Activated T-cell treated with anti-CD3 and anti-CD28 coated beads for 1 hour (primary cell): ENCODE data around the gene SEPTIN12.
A peak's percentile ranks its signal among the peaks of the same experiment; 100 is the strongest.
"Not testable (repeated sequence)": the region's sequence is repeated elsewhere in the genome, so short reads cannot be mapped to it uniquely, and the experiment has no call there.

Experiments used
- DNase-seq: peaks from one replicate; pipeline ENCODE4 v3.0.0-alpha.2; 2020; ENCODE audit warnings: low read depth

SEPTIN12 gene

DNA sequence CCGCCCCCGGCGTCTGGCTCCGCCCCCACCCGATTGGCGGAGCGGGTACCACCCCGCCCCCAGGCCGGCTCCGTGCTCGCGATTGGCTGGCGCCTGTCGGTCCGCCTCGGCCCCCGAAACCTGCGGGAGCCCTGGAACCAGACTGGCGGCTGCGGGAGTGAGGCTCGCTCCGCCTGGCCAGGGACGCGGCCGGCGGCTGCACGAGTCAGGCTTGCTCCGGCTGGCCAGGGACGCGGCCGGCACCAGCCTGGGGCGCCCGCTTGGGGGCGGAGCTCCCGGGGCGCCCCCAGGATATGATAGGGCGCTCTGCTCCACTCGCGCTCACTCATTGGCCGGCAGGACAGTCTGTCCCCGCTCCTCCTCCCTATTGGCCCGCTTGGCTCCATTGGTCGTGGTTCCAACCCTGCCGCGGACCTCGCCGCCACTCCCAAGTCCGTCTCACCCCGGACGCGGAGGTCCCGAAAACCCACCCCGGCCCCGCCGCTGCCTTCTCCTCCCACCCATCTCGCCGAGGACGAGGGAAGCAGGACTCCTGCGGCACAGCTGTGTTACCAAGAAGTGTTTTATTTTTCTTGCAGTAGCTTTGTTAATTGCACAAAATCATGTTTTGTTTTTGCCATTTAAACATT, 14.6 kb upstream of the SEPTIN12 start:
- DNase-seq = peak; percentile 84

DNA sequence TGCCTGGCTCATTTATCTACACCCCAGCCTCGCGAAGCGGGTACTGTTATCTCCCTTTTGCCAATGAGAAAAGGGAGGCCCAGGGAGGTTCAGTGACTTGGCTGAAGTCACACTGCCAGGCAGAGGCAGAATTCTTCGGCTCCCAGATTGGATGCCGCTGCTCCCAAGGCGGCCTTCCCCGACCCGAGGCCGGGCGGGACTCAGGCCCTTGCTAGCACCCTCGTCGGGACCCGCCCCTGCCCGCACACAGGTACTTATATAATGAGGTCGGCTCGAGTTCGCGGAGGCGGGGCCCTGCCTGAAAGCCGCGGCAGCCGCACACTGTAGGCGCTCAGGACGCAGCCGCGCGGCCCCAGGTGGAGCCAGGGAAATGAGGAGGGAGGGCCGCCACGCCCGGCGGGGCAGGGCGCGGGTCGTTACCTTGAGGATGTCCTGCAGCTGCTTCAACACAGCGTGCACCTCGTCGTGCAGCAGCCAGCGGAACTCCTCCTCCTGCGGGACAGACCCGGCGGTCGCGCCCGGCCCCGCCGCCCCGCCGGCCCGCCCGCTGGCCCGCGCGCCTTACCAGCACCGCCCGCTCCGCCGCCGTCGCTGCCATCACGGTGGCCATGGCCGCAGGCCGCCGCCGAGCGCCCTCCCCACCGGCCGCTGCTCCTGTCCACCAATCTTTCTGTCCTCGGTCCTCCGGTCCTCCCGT, 14.0 kb upstream of the SEPTIN12 start, which contains the start of gene ROGDI:
ROGDI (minus strand) TSS at position 672 of the 697 bp plus-strand sequence; CDS start at position 610, 62 bp downstream.
- DNase-seq = peak; percentile 69

DNA sequence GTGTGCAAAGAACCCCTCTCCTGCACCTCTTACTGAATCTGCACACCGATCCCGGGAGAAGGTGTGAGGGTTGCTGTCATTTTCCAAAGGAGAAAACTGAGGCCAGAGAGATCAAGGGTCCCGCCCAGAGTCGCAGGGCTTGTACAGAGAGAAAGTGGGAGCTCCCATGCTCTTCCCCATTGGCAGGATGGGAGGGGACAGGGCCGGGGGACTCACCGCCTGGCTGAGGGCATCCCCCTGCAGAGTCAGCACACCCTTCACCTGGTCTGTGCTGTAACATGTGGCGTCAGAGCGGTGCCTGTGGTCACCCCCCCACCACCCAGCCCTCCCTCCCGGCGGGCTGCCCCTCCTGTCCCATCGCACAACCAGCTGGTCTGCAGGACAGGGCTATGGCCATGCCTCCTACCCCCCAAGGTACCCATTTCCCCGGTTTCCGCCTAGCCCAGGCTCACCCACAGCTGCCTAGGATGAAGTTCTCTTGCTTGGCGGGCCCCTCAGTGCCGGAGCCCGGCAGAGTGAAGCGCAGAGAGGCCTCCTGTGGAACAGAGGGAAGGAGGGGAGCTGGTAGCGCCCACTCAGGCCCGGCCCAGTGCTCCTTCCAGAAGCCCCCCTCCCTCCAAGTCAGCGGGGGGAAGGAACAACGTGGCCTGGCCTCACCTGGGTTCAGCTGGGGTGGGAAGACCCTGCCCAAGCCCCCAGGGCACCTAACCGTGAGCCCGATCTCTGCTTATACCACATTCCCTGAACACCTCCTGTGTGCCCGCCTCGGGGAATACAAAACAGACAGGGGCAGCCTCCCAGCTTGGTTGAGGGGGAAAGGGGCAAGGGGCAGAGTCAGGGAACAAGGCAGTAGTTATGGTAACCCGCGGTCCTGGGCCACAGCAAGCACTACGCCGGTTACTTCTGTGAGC, 13.2 kb upstream of the SEPTIN12 start:
- no peak for DNase-seq

DNA sequence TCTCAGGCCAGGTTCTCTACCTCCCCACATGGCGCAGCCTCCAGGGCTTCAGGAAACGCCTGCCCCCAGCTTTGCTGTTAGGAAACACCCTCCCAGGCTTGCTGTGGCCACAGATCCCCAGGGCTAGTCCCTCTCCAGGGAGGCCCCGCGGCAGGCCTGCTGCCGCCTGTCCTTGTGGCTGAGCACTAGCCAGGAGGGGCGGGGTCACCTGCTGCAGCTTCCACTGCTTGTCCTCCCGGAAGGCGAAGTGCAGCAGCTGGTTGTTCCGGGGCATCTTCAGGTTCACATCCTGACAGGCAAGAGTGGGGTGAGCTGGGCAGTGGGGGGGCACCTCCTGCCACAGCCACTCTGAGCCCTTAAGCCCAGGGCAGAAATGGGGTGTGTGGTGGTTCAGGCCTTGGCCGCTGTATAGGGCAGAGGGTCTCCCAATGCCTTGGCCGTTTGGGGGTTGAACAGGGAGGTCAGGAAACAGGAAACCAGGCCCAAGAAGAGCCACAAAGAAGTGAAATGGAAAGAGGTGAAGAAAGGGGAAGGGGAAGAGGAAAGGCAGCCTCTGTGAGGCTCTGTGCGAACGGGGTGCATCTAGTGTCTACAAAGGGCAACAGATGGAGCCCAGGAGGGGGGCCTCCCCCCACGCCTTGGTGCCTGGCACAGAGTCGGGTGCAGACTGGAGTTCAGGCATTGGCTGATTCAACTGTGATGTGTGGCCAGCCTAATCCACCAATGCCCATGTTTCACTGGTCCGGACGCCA, 12.3 kb upstream of the SEPTIN12 start:
- no peak for DNase-seq

DNA sequence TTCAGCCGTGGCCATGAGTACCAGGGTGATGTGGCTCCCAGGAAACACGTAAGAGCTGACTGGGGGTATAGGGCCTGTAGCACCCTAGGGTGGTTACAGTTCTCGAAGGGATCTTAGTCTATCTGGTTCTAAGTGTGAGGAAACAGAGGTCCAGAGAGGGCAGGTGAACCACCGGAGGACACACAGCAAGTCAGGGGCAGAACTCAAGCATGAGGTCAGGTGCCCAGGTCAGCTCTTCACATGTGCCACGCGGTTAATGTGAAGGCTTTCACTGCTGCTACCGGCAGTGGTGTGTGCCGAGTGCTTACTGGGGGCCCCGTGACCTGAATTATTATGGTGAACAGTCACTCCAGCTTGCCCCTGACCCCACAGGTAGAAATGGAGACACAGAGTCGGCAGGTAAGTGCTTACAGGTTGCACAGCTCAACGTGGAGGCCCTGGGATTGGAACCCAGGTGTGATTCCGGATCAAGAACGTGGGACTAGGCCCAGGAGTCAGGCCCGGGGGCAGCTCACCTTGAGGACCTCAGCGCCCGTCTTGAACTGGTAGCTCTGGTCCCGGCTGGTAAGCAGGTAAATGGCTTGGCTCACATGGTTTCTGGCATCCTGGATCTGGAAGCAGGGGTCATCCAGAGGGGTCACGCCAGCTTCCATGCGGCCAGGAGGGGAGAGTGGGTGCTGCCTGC, 11.2 kb upstream of the SEPTIN12 start:
- DNase-seq = no peak

DNA sequence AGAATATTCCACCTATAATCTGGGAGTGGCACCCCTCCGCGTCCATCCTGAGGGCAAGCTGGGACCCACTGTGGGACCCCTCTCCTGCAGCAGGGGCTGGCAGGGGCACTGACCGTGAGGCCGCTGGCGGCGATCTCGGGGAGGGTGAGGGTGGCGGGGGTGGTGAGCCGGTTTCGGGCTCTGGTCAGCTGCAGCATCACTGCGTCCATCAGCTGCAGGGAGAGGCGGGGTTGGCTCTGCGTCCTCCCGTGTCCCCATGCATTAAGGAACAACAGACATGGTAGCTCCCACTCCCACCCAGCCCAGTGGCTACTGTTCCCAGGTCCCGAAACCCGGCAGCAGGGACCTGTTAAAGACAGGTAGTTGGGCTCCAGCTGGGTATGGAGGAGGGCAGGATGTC, 10.3 kb upstream of the SEPTIN12 start:
- DNase-seq = no peak

DNA sequence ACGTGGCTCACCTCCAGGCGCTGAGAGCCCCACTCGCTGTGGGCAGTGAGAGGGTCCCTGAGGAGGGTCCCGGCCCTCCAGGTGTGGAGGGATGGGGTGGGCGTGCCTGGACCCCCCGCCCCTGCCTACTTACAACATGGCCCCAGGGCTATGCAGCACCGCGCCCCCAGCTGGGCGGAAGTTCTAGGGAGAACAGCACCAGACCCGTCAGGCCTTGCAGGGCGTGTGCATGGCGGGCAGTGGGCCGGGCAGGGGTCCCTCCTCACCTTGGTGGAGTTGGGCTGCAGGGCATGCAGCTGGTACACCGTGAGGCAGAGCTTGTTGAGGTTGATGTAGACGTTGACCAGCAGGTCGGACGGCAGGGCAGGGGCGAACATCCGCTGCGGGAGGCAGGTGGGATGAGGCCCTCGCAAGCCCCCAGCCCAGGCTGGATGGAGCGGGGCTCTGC, 9.7 kb upstream of the SEPTIN12 start:
- no peak for DNase-seq

DNA sequence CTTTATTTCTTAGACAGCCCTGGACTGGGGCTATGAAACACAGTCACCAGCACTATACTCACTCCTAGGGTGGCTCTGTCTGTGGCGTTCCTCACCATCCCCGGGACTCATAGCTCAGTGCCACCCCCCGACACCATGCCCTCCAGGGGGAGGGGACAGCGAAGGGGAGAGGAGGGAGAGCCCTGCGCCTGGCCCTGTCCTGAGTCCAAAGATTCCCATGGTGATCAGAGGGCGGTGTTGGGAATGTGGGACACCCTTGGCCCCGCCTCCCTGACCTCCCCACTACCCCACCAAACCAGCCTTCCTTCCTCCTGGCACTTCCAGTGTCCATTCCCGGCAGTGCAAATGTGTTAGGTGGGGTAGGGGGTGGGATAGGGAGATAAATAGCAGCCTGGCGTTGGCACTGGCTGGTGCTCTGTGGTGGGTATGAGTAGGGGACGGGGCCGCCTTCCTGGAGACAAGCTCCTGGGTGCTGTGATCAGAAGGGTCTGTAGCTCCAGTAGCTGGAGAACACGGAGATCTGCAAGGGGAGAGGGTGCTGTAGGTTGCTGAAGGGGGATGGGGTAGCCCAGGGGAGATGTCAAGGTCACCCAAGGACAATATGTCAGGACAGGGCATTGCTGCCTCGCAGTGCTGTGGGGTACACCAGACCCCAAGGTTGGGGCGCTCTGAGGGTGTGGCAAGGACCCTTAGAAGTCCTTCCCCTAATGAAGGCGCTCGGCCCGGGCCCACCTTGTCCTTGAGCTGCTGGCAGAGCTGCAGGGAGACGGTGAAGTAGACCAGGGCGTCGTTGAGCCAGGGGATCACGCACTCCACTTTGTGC, 9.0 kb upstream of the SEPTIN12 start:
- DNase-seq = no peak

DNA sequence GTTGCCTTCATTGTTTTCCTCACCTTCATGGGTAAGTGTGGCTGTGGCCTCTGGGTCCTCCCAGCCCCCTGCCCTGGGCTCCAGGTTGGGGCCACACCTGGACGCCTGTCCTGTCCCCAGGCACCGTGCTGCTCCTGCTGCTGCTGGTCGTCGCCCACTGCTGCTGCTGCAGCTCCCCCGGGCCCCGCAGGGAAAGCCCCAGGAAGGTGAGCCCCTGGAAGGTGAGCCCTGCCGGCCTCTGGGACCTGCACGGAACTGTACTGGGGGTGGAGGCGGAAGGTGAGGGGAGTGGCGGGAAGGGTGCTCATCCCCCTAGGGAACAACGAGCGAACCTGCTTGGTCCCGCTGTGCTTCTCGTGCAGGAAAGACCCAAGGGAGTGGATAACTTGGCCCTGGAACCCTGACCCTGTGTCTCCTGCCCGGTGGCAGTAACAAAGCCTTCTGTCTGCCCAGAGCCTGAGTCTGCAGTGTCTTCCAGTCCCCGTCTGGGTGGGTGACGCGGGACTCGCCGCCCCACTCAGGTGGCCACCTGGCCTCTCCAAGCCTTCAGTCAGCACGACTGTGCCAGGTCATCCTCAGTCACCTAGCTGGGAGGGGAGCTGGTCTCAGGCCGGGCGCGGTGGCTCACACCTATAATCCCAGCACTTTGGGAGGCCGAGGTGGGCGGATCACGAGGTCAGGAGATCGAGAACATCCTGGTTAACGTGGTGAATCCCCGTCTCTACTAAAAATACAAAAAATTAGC, 7.9 kb upstream of the SEPTIN12 start:
- DNase-seq = no peak

DNA sequence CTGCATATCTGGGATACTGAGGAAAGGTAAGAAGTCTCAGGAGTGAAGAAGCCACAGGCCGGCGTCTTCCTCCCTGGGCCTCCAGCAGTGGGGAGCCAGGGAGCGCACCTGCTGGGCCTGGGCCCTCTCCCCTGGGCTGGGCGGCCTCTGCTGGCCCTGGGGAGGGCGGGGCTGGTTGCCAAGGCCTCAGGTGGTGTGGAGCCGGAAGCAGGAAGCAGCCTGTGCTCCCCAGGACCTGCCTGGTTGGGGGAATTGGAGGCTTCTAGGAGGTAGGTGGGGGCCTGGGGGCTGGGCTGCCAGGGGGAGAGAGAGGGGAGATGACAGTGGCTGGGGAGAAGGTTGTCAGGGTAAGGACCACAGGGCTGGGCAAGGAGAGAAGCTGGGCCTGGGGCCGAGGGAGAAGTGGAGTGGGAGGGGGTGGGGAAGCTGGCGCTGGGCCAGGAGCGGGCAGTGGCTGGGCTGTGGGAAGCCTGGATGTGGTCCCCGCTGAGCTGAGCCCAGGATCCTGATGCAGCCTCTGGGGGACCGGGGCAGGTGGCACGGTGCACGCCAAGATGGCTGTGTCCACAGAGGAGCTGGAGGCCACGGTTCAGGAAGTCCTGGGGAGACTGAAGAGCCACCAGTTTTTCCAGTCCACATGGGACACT, 7.2 kb upstream of the SEPTIN12 start, which contains the start of gene SMIM22:
SMIM22 (plus strand) TSS at position 189 of the 647 bp plus-strand sequence; CDS start at position 555, 366 bp downstream.
- DNase-seq = no peak

DNA sequence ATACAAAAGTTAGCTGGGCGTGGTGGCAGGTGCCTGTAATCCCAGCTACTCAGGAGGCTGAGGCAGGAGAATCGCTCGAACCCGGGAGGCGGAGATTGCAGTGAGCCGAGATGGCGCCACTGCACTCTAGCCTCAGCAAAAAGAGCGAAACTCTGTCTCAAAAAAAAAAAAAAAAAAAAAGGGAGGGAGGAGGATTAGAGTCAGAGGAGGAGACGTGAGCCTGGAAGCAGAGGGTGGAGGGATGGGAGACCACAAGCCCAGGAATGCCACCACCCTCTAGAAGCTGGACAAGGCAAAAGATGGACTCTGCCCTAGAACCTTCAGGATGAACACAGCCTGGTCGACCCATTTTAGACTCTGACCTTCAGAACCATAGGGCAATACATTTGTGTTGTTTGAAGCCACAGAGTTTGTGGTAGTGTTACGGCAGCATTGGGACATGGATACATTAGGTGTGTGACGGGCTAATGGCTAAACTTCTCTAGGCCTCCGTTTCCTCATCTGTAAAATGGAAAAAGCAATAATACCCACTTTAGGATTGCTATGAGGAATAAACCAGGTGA, 4.9 kb upstream of the SEPTIN12 start:
- no peak for DNase-seq

DNA sequence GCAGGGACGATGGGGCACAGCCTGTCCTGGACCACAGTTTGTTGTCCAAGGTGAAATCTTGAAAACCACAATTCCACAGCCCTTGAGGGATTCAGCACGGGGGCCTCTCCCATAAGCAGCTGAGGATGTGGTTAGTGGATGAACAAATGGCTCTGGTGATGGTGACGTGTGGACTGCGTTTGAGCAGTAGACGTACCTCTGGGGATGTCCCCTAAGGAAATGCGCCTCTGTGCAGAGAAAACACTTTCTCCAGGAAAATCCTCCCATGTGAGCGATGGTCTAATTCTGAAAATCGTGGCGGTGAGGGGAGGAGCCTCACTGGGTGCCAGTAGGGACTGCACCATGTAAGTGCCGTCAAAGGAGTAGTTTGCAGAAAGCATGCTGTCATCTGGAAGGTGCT, 2.7 kb upstream of the SEPTIN12 start:
- no peak for DNase-seq

DNA sequence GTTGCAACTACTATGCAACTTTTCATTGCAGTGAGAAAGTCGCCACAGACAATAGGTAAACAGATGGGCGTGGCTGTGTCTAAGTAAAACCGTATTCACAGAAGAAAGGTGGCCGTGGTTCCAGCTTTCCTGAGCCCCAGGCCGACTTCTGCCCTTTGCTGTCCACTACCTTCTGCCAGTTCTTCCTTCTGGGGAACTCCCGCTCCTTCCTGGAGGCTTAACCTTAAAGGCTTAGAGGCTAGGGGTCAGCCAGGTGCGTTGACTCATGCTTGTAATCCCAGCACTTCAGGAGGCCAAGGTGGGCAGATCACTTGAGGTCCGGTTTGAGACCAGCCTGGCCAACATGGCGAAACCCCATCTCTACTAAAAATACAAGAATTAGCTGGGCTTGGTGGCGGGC, 2.1 kb upstream of the SEPTIN12 start:
- DNase-seq = no peak

DNA sequence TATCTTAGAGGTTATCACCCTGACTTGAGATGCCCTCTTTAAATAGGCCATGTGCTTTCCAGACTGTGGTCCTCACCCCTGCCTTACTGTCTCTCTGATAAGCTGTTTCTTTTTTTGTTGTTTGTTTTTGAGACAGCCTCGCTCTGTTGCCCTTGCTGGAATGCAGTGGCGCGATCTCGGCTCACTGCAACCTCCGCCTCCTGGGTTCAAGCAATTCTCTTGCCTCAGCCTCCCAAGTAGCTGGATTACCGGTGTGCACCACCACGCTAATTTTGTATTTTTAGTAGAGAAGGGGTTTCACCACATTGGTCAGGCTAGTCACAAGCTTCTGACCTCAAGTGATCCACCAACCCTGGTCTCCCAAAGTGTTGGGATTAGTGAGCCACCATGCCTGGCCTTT, 765 bp upstream of the SEPTIN12 start:
- no peak for DNase-seq

DNA sequence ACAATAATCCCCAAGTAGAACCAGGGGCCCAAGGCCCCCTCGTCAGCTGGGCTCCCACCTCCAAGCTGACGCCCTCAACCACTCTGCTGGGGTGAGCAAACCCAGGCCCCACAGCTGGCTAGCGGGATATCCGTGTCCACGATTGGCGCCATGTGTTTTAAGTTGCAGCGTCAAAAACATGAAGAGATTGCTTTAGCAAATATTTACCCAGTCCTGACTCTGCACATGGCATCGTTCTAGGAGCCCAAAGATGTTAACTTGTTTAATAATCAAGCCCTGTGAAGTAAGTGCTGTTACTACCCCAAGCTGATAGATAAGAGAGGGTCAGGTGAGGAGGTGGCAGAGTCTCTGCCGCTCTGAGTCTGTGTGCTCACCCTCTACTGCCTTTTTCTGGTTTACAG, 344 bp upstream of the SEPTIN12 start:
- no peak for DNase-seq

DNA sequence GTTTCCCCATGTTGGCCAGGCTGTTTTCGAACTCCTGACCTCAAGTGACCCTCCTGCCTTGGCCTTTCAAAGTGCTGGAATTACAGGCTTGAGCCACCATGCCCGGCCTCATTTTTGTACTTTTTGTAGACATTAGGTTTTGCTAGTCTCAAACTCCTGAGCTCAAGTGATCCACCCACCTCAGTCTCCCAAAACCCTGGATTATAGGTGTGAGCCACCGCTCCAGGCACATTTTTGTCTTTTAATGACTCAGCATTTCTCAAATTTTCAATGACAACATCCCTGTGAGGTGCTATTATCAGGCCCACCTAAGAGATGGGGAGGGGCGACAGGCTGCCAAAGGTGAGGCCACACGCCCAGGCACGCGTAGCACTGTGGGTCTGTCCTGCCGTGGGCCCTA, 1.1 kb downstream of the SEPTIN12 start:
- DNase-seq = no peak

DNA sequence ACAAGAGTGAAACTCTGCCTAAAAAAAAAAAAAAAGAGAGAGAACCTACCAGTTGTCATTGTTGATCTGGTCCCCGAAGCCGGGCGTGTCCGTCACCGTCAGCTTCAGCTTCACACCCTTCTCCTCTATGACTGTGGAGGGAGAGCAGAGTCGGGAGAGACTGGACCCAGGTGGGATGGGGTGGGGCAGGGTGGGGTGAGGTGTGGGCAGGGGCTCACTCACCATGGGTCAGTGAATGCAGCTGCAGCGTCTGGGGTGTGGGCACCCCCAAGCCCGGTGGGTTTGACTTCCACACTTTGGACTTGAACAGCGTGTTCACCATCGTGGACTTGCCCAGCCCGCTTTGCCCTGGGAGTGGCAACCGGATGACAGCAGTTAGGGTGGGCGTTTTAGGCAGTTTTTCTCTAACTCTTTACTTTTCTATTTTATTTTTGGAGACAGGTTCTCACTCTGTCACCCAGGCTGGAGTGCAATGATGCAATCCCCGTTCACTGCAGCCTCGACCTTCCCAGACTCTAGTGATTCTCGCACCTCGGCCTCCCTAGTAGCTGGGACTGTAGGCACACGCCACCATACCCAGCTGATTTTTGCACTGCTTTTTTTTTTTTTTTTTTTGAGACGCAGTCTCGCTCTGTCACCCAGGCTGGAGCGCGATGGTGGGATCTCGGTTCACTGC, 2.2 kb downstream of the SEPTIN12 start:
- DNase-seq = no peak

DNA sequence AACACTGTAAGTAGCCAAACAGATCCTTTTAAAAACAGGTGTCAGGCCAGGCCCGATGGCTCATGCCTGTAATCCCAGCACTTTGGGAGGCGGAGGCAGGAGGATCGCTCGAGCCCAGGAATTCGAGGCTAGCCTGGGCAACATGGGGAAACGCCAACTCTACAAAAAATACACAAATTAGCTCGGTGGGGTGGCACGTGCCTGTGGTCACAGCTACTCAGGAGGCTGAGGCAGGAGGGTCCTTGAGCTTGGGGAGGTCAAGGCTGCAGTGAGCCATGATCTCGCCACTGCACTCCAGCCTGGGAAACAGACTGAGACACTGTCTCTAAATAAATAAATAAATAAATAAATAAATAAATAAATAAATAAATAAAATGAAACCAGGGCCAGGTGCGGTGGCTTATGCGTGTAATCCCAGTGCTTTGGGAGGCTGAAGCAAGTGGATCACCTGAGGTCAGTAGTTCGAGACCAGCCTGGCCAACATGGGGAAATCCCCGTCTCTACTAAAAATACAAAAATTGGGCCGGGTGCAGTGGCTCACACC, 3.6 kb downstream of the SEPTIN12 start:
- DNase-seq = not testable (repeated sequence)
